WI38 (cell line): ENCODE measurements around the gene RPL36AL.
A peak's percentile ranks its signal among the peaks of the same experiment; 100 is the strongest.
"Not testable (repeated sequence)": the region's sequence is repeated elsewhere in the genome, so short reads cannot be mapped to it uniquely, and the experiment has no call there.

Experiments
- H3K4me3 ChIP-seq: 2 replicates; pipeline ENCODE4 v1.5.1; 2011; ENCODE audit warnings: low read depth, mild to moderate bottlenecking, control low read depth, low read length
- TF ChIP-seq, protein P1 (sequence below): IDR thresholded peaks from 2 replicates; pipeline ENCODE4 v1.5.1; 2012; ENCODE audit warnings: low read depth, mild to moderate bottlenecking, control low read depth, low read length

The RPL36AL gene

DNA sequence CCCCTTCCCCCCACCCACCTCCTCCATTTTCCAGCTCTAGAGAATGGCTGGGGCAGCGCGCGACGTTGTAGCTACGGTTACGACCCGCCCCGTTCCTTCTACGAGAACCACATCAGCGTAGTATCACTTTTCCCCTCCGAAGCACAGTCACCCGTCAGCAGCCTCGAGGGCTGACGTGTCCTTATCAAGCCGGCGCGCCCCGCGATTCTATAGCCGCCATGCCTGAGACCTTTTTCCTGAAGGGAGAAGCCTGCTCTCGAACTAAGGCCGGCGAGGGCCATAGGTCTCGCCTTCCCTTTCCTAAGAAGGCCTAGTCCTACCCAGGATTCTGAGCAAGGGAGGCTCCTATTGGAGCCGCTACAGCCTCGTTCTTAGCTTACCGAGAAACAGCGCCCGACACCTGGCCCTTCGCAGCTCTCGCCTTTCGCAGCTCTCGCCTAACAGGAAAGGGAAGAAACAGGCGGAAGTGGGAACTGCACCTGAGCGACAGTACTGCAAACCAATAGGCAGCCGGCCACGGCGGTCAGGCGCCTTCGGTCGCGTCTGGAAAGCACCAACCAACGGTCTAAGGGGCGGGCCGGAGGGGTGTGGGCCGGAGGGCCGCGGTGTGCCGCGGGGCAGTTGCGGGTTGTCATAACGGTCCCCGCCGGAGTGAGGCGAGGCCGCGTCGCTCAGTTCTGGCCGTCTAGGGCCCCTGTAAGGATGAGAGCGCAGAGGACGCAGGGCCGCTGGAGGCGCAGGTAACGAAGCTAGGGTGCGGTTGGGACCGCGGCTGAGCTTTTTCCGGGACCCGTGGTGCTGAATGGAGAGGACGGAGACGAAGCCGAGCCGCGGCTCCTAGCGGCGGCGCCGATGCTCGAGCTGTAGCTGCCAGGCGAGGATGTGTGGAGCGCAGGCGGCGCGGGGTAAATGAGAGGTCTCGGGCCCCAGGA is at the start of gene RPL36AL, which contains the start of gene MGAT2:
RPL36AL (minus strand) TSS at position 445 of the 932 bp plus-strand sequence. CDS start 1,522 bp downstream, outside the sequence.
MGAT2 (plus strand) TSS at position 618 of the 932 bp plus-strand sequence. CDS start 470 bp downstream, outside the sequence.
- TF ChIP-seq, protein P1, sequence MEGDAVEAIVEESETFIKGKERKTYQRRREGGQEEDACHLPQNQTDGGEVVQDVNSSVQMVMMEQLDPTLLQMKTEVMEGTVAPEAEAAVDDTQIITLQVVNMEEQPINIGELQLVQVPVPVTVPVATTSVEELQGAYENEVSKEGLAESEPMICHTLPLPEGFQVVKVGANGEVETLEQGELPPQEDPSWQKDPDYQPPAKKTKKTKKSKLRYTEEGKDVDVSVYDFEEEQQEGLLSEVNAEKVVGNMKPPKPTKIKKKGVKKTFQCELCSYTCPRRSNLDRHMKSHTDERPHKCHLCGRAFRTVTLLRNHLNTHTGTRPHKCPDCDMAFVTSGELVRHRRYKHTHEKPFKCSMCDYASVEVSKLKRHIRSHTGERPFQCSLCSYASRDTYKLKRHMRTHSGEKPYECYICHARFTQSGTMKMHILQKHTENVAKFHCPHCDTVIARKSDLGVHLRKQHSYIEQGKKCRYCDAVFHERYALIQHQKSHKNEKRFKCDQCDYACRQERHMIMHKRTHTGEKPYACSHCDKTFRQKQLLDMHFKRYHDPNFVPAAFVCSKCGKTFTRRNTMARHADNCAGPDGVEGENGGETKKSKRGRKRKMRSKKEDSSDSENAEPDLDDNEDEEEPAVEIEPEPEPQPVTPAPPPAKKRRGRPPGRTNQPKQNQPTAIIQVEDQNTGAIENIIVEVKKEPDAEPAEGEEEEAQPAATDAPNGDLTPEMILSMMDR, result 0 out of 2 replicates have a peak, but pooled peaks have one; percentile 13

DNA sequence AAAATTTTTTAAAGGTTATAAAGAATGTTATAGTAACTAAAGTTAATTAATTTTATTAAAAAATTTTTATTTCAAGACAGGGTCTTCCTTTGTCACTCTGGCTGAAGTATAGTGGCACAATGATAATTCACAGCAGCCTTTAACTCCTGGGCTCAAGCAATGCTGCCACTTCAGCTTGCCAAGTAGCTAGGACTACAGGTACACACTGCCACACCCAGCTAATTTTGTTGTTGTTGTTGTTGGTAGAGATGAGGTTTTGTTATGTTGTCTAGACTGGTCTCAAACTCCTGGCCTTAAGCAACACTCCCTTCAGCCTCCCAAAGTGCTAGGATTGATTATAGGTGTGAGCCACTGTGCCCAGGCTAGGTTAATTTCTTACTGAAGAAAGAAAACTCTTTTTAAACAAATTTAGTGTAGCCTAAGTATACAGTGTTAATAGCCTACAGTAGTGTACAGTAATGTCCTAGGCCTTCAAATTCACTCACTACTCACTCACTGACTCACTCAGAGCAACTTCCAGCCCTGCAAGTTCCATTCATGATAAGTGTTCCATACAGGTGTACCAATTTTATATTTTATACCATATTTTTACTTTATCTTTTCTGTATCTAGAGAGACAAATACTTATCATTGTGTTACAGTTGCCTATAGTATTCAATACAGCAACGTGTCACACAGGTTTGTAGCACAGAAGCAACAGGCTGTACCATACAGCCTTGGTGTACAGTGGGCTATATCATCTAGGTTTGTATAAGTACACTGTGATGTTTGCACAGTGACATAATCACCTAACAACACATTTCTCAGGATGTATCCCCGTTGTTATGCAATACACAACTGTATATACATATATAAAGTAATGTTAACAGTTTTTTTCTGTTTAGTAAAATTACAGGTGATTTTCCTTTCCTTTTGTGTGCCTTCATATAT is 39.4 kb upstream of the RPL36AL start:
- H3K4me3 ChIP-seq, result no peak overlapping the region
- TF ChIP-seq, protein P1, result no peak

More for the DNA sequence above, at the start of gene RPL36AL, which contains the start of gene MGAT2:
- peak within 1 kb of the TSS; percentile 96 for H3K4me3 ChIP-seq

DNA sequence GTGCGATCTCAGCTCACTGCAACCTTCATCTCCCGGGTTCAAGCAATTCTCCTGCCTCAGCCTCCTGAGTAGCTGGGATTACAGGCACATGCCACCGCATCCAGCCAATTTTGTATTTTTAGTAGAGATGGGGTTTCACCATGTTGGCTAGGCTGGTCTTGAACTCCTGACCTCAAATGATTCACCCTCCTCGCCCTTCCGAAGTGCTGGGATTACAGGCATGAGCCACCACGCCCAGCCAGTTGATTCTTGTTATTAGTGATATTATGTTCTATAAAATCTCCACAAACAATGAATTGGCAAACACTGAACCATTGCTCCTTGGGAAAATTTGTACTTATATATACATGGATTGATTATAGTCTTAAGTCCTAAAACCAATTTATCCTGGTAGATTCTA is 37.1 kb upstream of the RPL36AL start:
- not testable (repeated sequence) for H3K4me3 ChIP-seq

DNA sequence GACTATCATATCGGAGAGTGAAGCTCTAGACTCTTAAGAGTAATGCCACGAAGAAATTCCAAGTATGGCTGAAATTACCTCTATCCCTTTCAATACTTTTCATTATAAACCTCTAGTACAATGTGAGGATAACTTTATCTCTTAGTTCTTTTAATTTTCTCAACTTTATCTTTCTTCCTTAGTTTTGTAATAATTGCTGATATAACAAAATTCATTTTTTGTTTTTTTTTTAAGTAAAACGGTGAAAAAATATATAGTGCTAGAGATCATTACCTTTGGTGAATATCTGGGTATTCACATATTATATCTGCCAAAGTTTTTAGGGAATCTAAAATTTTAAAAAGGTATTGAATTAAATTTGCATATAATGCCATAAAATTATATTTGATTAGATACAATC is 34.1 kb upstream of the RPL36AL start:
- TF ChIP-seq, protein P1, result no peak
- H3K4me3 ChIP-seq, result no peak overlapping the region

DNA sequence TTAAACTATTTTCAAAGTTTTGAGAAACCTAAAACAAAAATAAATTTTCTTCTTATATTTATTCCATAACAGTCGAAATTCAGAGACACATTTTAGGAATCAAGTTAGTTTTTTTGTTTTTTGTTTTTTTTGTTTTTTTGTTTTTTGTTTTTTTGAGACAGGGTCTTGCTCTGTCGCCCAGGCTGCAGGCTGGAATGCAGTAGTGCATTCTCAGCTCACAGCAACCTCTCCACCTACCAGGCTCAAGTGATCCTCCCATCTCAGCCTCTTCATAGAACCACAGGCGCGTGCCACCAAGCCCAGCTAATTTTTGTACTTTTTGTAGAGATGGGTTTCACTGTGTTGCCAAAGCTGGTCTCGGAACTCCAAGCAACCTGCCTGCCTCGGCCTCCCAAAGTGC is 33.1 kb upstream of the RPL36AL start:
- H3K4me3 ChIP-seq, result no peak overlapping the region
- TF ChIP-seq, protein P1, result no peak

DNA sequence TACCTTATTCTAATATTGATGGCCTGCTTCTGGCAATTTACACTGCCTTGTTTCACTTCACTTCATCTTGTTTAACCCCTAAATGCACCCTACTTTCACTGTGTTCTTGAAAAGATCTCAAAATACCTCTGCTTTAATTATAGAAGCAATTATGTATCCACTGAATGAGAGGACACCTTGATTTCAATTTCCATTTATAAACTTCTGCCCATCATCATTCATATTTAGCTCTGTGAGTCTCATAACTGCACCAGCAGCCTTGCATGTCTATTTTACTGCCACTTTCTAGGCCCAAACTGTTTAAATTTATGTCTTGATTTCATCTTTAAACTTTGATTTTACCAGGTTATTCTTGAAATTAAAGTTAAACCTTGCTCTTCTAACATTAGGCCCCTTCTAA is 21.7 kb upstream of the RPL36AL start:
- H3K4me3 ChIP-seq, result no peak overlapping the region
- TF ChIP-seq, protein P1, result no peak

DNA sequence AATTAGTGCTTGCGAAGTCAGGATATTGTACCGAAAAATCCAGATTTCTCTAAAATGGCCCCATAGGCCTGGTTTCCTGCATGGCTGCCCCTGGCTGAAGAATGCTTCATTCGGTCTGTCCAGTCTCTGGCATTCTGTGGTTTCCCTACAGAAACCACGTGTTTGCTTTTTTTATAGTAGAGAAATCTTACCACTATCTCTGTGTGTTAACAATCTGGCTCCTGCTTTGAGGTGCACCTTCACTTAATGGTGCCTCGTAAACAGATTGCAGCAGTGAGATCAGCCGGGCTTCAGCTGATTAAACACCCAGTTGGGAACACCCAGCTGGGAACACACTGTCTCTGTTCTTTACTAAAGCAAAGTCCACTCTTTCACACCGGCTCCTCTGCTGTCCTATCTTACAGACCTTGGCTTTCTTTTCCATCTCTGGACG is 21.3 kb upstream of the RPL36AL start:
- TF ChIP-seq, protein P1, result no peak
- H3K4me3 ChIP-seq, result no peak overlapping the region
